ELR (cell line): ENCODE data around the gene PAWR.
A peak's percentile ranks its signal among the peaks of the same experiment; 100 is the strongest.
"Not testable (repeated sequence)": the region's sequence is repeated elsewhere in the genome, so short reads cannot be mapped to it uniquely, and the experiment has no call there.

Experiments
- DNase-seq: peaks from one replicate; pipeline ENCODE4 v3.0.0-alpha.2; 2015; ENCODE audit warnings: low read depth

The PAWR gene

GRCh38 chr12:79686171-79686570, 4.6 kb downstream of the PAWR start:
- no peak for DNase-seq

- DNase-seq, result peak; percentile 83
These were observed 5.7 kb downstream of the PAWR start for GRCh38 chr12:79685068-79685467.

- DNase-seq, result not testable (repeated sequence)
These were observed 6.4 kb downstream of the PAWR start for GRCh38 chr12:79684338-79684737.

GRCh38 chr12:79682593-79682992, 8.2 kb downstream of the PAWR start:
- no peak for DNase-seq

GRCh38 chr12:79681008-79681590, 9.7 kb downstream of the PAWR start:
- DNase-seq, result peak; percentile 64

- DNase-seq, result no peak
These were observed 10.7 kb downstream of the PAWR start for GRCh38 chr12:79680051-79680450.

GRCh38 chr12:79678306-79678705, 12.5 kb downstream of the PAWR start:
- DNase-seq, result no peak

GRCh38 chr12:79677672-79678071, 13.1 kb downstream of the PAWR start:
- no peak for DNase-seq

GRCh38 chr12:79676579-79676978, 14.2 kb downstream of the PAWR start:
- no peak for DNase-seq

GRCh38 chr12:79674629-79675028, 16.1 kb downstream of the PAWR start:
- peak; percentile 77 for DNase-seq

GRCh38 chr12:79673354-79673753, 17.4 kb downstream of the PAWR start:
- DNase-seq, result no peak

GRCh38 chr12:79668113-79668512, 22.7 kb downstream of the PAWR start:
- no peak for DNase-seq

GRCh38 chr12:79665212-79665887, 25.4 kb downstream of the PAWR start:
- no peak for DNase-seq

- DNase-seq, result no peak
These were observed 26.2 kb downstream of the PAWR start for GRCh38 chr12:79664518-79664917.

- peak; percentile 60 for DNase-seq
These were observed 28.5 kb downstream of the PAWR start for GRCh38 chr12:79662046-79662811.

- DNase-seq, result peak; percentile 61
These were observed 29.1 kb downstream of the PAWR start for GRCh38 chr12:79661629-79662028.

- no peak for DNase-seq
These were observed 30.8 kb downstream of the PAWR start for GRCh38 chr12:79659961-79660431.

- no peak for DNase-seq
These were observed 32.5 kb downstream of the PAWR start for GRCh38 chr12:79658221-79658620.

- no peak for DNase-seq
These were observed 33.6 kb downstream of the PAWR start for GRCh38 chr12:79657136-79657535.

GRCh38 chr12:79655036-79655435, 35.7 kb downstream of the PAWR start:
- DNase-seq, result no peak

GRCh38 chr12:79652521-79652920, 38.2 kb downstream of the PAWR start:
- no peak for DNase-seq

GRCh38 chr12:79650440-79650839, 40.3 kb downstream of the PAWR start:
- no peak for DNase-seq

GRCh38 chr12:79648881-79649280, 41.9 kb downstream of the PAWR start:
- no peak for DNase-seq
